ENCODE results near the gene GATA5. TPM values are rescaled to one million over a fixed set of nuclear protein-coding genes. Genes with fewer than 3 reads are reported as not detected.

GATA5 gene, protein sequence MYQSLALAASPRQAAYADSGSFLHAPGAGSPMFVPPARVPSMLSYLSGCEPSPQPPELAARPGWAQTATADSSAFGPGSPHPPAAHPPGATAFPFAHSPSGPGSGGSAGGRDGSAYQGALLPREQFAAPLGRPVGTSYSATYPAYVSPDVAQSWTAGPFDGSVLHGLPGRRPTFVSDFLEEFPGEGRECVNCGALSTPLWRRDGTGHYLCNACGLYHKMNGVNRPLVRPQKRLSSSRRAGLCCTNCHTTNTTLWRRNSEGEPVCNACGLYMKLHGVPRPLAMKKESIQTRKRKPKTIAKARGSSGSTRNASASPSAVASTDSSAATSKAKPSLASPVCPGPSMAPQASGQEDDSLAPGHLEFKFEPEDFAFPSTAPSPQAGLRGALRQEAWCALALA
- 0.13 and 0.26 TPM in 2 replicates for total RNA-seq

DNA sequence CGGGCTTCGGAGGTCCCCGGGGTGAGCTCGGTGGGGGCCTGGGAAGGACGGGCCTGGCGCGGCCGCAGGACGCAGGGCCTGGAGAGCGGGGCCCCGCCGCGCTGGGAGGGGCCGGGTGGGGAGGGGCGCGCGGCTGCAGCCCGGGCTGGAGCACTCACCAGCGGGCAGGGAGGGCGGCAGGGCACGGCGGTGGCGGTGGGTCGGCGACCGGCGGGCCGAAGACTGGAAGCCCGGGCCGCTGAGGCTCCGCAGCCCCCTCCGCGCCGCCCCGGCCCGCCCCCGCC is at the start of gene GATA5:
Gene GATA5, minus strand, starts transcription at position 224 of the 284 bp plus-strand sequence. CDS start 474 bp downstream, outside the sequence.

DNA sequence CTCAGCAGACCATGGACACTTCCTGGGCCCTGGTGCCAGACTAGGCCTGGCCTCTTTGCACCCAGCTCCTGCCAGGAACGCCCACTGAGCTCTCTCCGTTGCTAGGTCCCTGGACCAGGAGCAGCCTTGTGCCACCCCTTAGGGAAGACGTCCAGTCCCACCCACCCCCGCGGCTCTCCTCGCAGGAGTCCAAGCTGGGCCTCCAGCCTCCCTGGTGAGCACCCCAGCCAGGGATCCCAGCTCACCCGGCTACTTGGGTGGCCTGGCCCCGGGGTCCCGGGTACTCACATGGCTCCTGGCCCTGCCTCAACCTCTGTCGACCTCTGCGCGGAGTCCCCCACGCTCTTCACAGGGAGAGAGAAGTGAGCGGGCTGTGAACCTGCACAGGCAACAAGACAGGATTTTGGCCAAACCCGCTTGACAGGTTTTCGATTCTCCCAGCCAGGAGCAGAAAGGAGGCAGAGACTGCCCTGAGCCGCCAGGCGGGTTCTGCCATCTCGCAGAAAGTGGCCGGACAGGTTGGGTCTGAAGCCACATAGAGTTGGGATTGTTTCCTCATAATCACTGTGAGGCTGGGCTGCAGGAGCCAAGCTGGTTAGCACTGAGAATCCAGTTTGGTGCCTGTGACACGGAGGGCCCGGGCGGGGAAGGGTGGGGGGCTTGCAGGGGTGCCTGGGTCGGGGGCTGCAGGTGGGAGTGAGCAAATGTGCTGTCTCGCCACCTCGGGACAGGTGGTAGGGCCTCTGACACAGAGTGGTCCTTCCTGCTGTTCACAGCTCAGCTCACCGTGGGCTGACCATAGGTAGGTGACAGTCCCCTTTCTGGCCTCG is 48.4 kb downstream of the GATA5 start, which contains the start of gene RBBP8NL:
Gene RBBP8NL, minus strand, starts transcription at position 368 of the 830 bp plus-strand sequence. CDS start 7,892 bp downstream, outside the sequence.

Other genes with a start within 250 kb of the GATA5 start
- 30.7 and 32.0 TPM in 2 replicates for gene OSBPL2, start 237.5 kb downstream of the GATA5 start, total RNA-seq
- 68.2 and 95.2 TPM in 2 replicates for gene ADRM1, start 173.0 kb downstream of the GATA5 start, total RNA-seq
- 243 and 256 TPM in 2 replicates for gene LAMA5, start 108.7 kb downstream of the GATA5 start, total RNA-seq
- gene RPS21, start 88.9 kb downstream of the GATA5 start, total RNA-seq: 201 and 251 TPM in 2 replicates
- gene CABLES2, start 68.7 kb downstream of the GATA5 start, total RNA-seq: 1.0 and 1.7 TPM in 2 replicates
- not detected in 2 replicates for gene RBBP8NL, start 48.5 kb downstream of the GATA5 start, total RNA-seq
- gene SLCO4A1, start 166.5 kb upstream of the GATA5 start, total RNA-seq: 0.13 and 0.30 TPM in 2 replicates
- 0.03 and 0.07 TPM in 2 replicates for gene NTSR1, start 232.8 kb upstream of the GATA5 start, total RNA-seq

Measured in smooth muscle cell of the pulmonary artery (primary cell).